K562 (cell line): ENCODE results near the gene ADGRD1. TPM values are rescaled to one million over a fixed set of nuclear protein-coding genes. Genes with fewer than 3 reads are reported as not detected.

Experiments used
- ATAC-seq: fragments of 200-7000 bp; cut with Tn5 transposase; 3 replicates; pipeline ENCODE4 v1.9.1; 2020; ENCODE audit warnings: moderate library complexity
- BruUV-seq: library from RNA; stranded (reverse); fragments of 400-500 nt; replicated peaks from 2 replicates; lab custom pipeline; 2021; lab: Mats Ljungman, UMichigan
- CTCF ChIA-PET: fragments of 300-600 bp; formaldehyde crosslinking; extraction: SDS; loops from one replicate; lab custom pipeline; 2021; ENCODE audit warnings: low intra/inter-chr PET ratio; lab: Yijun Ruan, JAX
- POLR2A ChIA-PET: fragments of 300-600, 350-650 bp; sonication (Branson Sonifier 250); formaldehyde crosslinking; extraction: SDS; loops from one replicate; lab custom pipeline; 2021; ENCODE audit warnings: antibody characterized with exemption, inconsistent platforms; lab: Yijun Ruan, JAX
- DNase-seq, 4 experiments: peaks; one replicate each; pipeline versions ENCODE4 v3.0.0 to v3.0.0-alpha.2; 2011 to 2018; ENCODE audit warnings: low spot score in 3 of 4, mixed read lengths in 3 of 4; ENCODE audit errors: extremely low read depth in 1 of 4
- FAIRE-seq: peaks from 2 replicates; lab custom pipeline; 2011; peaks lifted over from hg19 to GRCh38; lab: Jason Lieb, UNC
- H2AFZ ChIP-seq: 2 replicates; pipeline ENCODE4 v1.6.0; 2011; ENCODE audit warnings: low read depth, low read length, control low read depth, inconsistent platforms
- H3K27ac ChIP-seq: fragments of 200-600 bp; 3 replicates; pipeline ENCODE4 v1.8.0; 2011; ENCODE audit warnings: low read depth, mild to moderate bottlenecking, control low read depth, inconsistent platforms, low read length, moderate library complexity, mixed read lengths; ENCODE audit errors: extremely low read depth
- H3K27me3 ChIP-seq, 2 experiments: fragments of 300-600 bp in 1 of 2; 2 replicates in 1 of 2; 3 replicates in 1 of 2; pipeline versions ENCODE4 v1.6.0 to v1.8.0; 2011; ENCODE audit warnings: inconsistent platforms in 2 of 2, low read length in 2 of 2, mild to moderate bottlenecking in 1 of 2, mixed read lengths in 1 of 2, moderate library complexity in 1 of 2; ENCODE audit not compliant: control insufficient read depth in 2 of 2, insufficient read depth in 2 of 2
- H3K36me3 ChIP-seq: fragments of 300-600 bp; 3 replicates; pipeline ENCODE4 v1.8.0; 2011; ENCODE audit warnings: mild to moderate bottlenecking, low read length, inconsistent platforms; ENCODE audit not compliant: control insufficient read depth, insufficient read depth
- H3K4me1 ChIP-seq, 2 experiments: fragments of 200-600 bp in 1 of 2; replicated peaks in 1 of 2; 2 replicates in 1 of 2; 3 replicates in 1 of 2; pipeline versions ENCODE4 v1.5.1 to v1.8.0; 2011; ENCODE audit warnings: inconsistent platforms in 2 of 2, low read length in 2 of 2, mild to moderate bottlenecking in 1 of 2, mixed read lengths in 1 of 2, moderate library complexity in 1 of 2; ENCODE audit not compliant: control insufficient read depth in 2 of 2, insufficient read depth in 2 of 2
- H3K4me2 ChIP-seq: 2 replicates; pipeline ENCODE4 v1.6.1; 2011; ENCODE audit warnings: low read length, control low read depth, inconsistent platforms, mixed read lengths; ENCODE audit not compliant: insufficient read depth
- H3K4me3 ChIP-seq: fragments of 200-600 bp; sonication (generic), shearing (Covaris generic); 2 replicates; pipeline ENCODE4 v1.5.1; 2016; ENCODE audit warnings: control low read depth, inconsistent platforms
- H3K79me2 ChIP-seq: fragments of 200-600 bp; 3 replicates; pipeline ENCODE4 v1.8.0; 2011; ENCODE audit warnings: low read length, inconsistent platforms; ENCODE audit not compliant: control insufficient read depth, insufficient read depth
- H3K9ac ChIP-seq, 2 experiments: 2 replicates each; pipeline versions ENCODE4 v1.6.0 to v1.6.1; 2011; ENCODE audit warnings: low read depth in 2 of 2, low read length in 2 of 2, control low read depth in 1 of 2, inconsistent platforms in 1 of 2, mild to moderate bottlenecking in 1 of 2, mixed read lengths in 1 of 2; ENCODE audit not compliant: insufficient read depth in 1 of 2
- H3K9me1 ChIP-seq: one replicate; pipeline ENCODE4 v1.6.0; 2011; ENCODE audit warnings: inconsistent platforms, mild to moderate bottlenecking, low read length, moderate library complexity; ENCODE audit not compliant: control insufficient read depth, insufficient read depth
- H3K9me3 ChIP-seq: replicated peaks from 2 replicates; pipeline ENCODE4 v1.5.1; 2011; ENCODE audit warnings: low read depth, low read length, inconsistent platforms; ENCODE audit not compliant: control insufficient read depth, insufficient read depth
- H4K20me1 ChIP-seq: replicated peaks from 2 replicates; pipeline ENCODE4 v1.6.1; 2011; ENCODE audit warnings: low read length, inconsistent platforms, mixed read lengths; ENCODE audit not compliant: control insufficient read depth, insufficient read depth
- HMG20B ChIP-seq: fragments of 250-450 bp; sonication (Bioruptor Pico); IDR thresholded peaks from 2 replicates; pipeline ENCODE4 v1.5.0; 2021; ENCODE audit warnings: mild to moderate bottlenecking
- KAT8 ChIP-seq: fragments of 450-650 bp; IDR thresholded peaks from 2 replicates; pipeline ENCODE4 v1.6.1; 2016; ENCODE audit warnings: low read depth, mild to moderate bottlenecking
- KDM2B ChIP-seq: fragments of 250-450 bp; sonication (Bioruptor Pico); IDR thresholded peaks from 2 replicates; pipeline ENCODE4 v1.8.0; 2021; ENCODE audit warnings: mild to moderate bottlenecking, moderate library complexity
- MAX ChIP-seq: sonication (generic); formaldehyde crosslinking; IDR thresholded peaks from 2 replicates; pipeline ENCODE4 v1.9.0; 2022; ENCODE audit warnings: mild to moderate bottlenecking, missing genetic modification reagents
- ZNF174 ChIP-seq: fragments of 250-450 bp; sonication (Bioruptor Pico); IDR thresholded peaks from 2 replicates; pipeline ENCODE4 v1.4.0; 2020; ENCODE audit warnings: mild to moderate bottlenecking
- ZNF766 ChIP-seq: fragments of 200-800 bp; sonication (Bioruptor generic); conservative IDR thresholded peaks from 2 replicates; pipeline ENCODE4 v1.6.1; 2016; ENCODE audit warnings: missing genetic modification characterization, missing compliant biosample characterization
- WGBS: fragments of 100-300 bp; shearing (Covaris generic); methylation state at CpG from one replicate; pipeline ENCODE4 v1.1.6; 2016; ENCODE audit warnings: low coverage, mixed read lengths; ENCODE audit not compliant: insufficient coverage; ENCODE audit errors: missing lambda C conversion rate; 5-methylcytosine and 5-hydroxymethylcytosine counted together
- in situ Hi-C: fragments of 300-500 bp; cut with MboI; formaldehyde crosslinking; loops from 4 replicates; pipeline ENCODE4 v1.15.0; 2018; ENCODE audit warnings: inconsistent platforms, mixed read lengths
- intact Hi-C: fragments of 100-400 bp; cut with micrococcal nuclease; formaldehyde crosslinking; loops from 2 replicates; pipeline ENCODE4 v1.14.2; 2022
- polyA plus RNA-seq, 8 experiments: library from polyadenylated mRNA; depleted of rRNA in 4 of 8; stranded (reverse) in 5 of 8; unstranded in 3 of 8; fragments of >200 nt; fragmentation: Nextera tagmentation in 2 of 8; fragmentation: Illumina TruSeq in 1 of 8; extraction: Ambion mirVana in 2 of 8; extraction: Trizol in 1 of 8; gene quantifications; 2 replicates each; pipeline versions ENCODE4 v1.2.1 to v1.2.3, GENCODE V29; 2011 to 2014; ENCODE audit warnings: inconsistent platforms in 1 of 8, missing spikeins in 1 of 8
- total RNA-seq, 7 experiments: library from RNA; depleted of rRNA in 6 of 7; stranded (reverse); fragments of >200 nt in 6 of 7; fragmentation: Illumina TruSeq in 2 of 7; extraction: Trizol in 2 of 7; gene quantifications; 2 replicates each; pipeline versions ENCODE4 v1.2.1 to v1.2.3, GENCODE V29; 2011 to 2021; ENCODE audit warnings: low replicate concordance in 1 of 7

Gene ADGRD1
- total and polyA plus RNA-seq, 9 of the 15 experiments (the other 6 are each of a cell fraction or from before 2014, with no cell fraction given): 1.7 to 11.7 (median 3.3) TPM

- Histone ChIP-seq H3K79me2 (no peaks in the 10 kb centered on the region), H3K4me3 (no peak overlapping the region), H3K4me1 (peaks cover 0 to 24% of the 10 kb centered on the region in 2 experiments; a peak in 2 of 5 replicates), H2AFZ (no peak overlapping the region), H3K4me2 (no peak overlapping the region), H3K27ac (no peak overlapping the region), H4K20me1 (peaks cover 15% of the 10 kb centered on the region), H3K9me1 (peaks cover 4% of the 10 kb centered on the region), H3K9ac (no peak overlapping the region), H3K36me3 (no peaks in the 10 kb centered on the region), H3K27me3 (peaks cover 25 to 71% of the 10 kb centered on the region in 2 experiments), H3K9me3 (no peaks in the 10 kb centered on the region)
- ChIA-PET POLR2A (no interaction called here), CTCF (no interaction called here)
- DNase-seq: no peak
- TF ChIP-seq ZNF766 (CRISPR knock-in tag) (0 out of 2 replicates have a peak, but pooled peaks have one; percentile 41), HMG20B (CRISPR knock-in tag) (no peak), ZNF174 (CRISPR knock-in tag) (no peak), KDM2B (CRISPR knock-in tag) (no peak), KAT8 (no peak), MAX (CRISPR knock-in tag) (no peak)
- WGBS: 20% methylated on average over 26 of the region's 26 CpGs
- no TSS peak for BruUV-seq
- no peak for FAIRE-seq
- intact Hi-C loops (no loop called here), in situ Hi-C loops (no loop called here)
- ATAC-seq: no peak
Measured at GRCh38 chr12:131050463-131051154, 96.9 kb downstream of the ADGRD1 start.
